NCI-H2171 treated with DMSO at 0.1 percent for 48 hours (cell line): ENCODE results near the gene PTPRCAP.

Source experiments
- DNase-seq: peaks from one replicate; lab custom pipeline; 2025; lab: John Stamatoyannopoulos, UW

Gene PTPRCAP

GRCh38 chr11:67423891-67424613, 13.4 kb downstream of the PTPRCAP start:
- no peak for DNase-seq

DNA sequence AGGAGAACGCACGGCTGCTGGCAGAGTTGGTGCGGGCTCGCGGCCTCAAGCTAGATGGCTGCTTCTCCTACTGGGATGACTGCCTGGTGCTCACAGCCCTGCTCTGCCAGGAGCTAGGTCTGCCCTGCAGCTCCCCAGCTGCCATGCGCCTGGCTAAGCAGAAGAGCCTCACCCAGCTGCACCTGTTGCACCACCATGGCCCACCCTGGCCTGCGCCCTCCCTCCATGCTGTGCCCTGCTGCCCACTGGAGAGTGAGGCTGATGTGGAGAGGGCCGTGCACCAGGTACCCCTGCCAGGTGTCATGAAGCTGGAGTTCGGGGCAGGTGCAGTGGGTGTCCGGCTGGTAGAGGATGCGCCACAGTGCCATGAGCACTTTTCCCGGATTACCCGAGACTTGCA, 14.0 kb downstream of the PTPRCAP start:
- DNase-seq = no peak

- no peak for DNase-seq
Observed at GRCh38 chr11:67422891-67423290, 14.6 kb downstream of the PTPRCAP start.

DNA sequence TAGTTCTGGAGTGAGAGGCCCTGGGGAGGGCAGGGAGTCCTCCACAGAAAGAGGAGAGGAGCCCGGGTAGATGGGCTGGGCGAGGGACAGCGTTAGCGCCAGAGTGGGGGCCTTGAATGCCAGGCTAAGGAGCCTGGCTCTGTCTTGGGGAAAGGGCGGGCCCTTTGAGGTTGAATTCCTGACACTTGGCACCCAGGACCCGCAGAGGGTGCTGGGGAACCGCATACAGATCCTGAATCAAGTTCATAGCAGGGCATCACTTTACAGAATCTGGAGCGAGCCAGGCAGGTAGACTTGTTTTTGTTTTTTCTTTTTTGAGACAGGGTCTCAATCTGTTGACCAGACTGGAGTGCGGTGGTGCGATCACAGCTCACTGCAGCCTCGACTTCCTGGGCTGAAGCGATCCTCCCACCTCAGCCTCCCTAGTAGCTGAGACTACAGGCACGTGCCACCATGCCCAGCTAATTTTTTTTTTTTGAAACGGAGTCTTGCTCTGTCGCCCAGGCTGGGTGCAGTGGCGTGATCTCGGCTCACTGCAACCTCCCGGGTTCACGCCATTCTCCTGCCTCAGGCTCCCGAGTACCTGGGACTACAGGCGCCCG, 16.0 kb downstream of the PTPRCAP start:
- DNase-seq = no peak

DNA sequence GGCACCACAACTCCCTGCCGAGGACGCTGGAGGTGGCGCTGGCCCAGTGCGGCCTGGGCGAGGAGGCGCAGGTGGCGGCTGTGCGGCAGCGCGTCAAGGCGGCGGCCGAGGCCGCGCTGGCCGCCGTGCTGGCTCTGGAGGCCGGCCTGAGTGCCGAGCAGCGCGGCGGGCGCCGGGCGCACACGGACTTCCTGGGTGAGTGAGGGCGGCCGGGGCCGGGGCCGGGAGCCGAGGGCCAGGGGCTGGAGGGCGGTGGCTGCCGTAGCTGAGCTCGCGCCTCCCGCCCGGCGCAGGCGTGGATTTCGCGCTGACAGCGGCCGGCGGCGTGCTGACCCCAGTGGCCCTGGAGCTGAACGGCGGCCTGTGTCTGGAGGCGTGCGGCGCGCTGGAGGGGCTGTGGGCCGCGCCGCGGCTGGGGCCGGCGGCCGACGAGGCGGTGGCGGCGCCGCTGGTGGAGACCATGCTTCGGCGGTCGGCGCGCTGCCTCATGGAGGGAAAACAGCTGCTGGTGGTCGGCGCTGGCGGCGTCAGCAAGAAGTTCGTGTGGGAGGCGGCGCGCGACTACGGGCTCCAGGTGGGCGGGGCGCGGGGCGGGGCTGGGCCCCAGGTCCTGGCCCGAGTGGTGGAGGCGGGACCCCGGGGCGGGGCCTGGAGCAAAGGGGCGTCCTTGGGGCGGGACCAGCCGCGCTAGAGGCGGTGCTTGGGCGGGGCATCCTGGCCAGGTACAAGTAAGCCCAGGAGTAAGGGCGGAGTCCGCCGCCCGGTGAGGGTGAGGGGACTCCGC, 16.6 kb downstream of the PTPRCAP start:
- peak; percentile 92 for DNase-seq

DNA sequence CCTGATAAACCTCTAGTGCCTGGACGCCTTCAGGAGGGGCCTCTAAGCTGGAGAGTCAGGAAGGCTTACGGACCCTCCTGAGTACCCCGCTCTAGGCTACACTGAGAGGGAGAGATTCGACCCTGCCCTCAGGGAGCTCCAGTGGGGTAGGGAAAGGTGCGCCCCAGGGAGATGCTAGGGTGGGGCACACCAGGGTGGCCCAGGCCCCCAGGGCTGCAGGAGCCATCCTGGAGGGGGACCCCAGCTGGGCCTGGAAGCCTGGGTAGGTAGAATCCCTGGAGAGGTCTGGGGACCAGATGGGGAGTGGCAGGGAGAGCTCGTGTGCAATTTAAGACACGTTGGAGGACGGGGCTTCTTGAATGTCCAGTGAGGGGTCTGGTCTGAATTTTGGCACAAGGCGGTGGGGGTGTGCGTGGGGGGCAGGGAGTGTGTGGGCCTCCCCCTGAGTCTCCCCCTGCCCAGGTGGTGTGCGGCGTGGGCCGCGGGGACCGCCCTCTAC, 17.3 kb downstream of the PTPRCAP start:
- peak; percentile 32 for DNase-seq

DNA sequence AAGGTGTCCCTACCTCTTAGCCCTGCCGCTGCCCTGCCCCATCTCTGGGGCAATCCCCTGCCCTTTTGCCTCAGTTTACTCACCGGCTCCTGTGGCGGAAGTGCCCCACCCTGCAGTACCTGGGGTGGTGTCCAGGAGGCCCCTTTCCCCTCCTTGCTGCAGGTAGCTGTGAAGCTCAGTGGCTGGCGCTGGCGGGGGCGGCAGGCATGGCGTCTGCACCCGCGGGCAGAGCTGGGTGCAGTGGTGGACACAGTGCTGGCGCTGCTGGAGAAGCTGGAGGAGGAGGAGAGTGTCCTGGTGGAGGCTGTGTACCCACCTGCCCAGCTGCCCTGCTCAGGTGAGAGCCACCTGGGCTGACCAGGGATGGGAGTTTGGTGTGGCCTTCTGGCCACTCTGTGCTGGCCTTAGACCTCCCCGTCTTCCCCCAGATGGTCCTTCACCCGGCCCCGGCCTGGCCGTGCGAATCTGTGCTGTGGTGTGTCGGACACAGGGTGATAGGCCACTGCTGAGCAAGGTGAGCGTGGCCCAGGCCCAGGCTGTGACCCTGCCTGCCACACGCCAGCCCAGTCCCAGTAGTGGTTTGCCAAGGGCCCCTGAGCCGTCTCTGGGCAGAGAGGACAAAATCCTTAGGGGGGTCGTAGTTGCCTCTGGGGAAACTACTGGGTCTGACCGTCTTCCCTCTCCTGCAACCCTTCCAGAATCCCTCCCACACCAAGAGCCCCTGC, 18.0 kb downstream of the PTPRCAP start:
- no peak for DNase-seq

GRCh38 chr11:67418476-67419281, 18.8 kb downstream of the PTPRCAP start:
- DNase-seq = no peak

- DNase-seq = no peak
Observed at GRCh38 chr11:67417425-67417824, 20.1 kb downstream of the PTPRCAP start.

- no peak for DNase-seq
Observed at GRCh38 chr11:67416416-67417335, 20.8 kb downstream of the PTPRCAP start.

DNA sequence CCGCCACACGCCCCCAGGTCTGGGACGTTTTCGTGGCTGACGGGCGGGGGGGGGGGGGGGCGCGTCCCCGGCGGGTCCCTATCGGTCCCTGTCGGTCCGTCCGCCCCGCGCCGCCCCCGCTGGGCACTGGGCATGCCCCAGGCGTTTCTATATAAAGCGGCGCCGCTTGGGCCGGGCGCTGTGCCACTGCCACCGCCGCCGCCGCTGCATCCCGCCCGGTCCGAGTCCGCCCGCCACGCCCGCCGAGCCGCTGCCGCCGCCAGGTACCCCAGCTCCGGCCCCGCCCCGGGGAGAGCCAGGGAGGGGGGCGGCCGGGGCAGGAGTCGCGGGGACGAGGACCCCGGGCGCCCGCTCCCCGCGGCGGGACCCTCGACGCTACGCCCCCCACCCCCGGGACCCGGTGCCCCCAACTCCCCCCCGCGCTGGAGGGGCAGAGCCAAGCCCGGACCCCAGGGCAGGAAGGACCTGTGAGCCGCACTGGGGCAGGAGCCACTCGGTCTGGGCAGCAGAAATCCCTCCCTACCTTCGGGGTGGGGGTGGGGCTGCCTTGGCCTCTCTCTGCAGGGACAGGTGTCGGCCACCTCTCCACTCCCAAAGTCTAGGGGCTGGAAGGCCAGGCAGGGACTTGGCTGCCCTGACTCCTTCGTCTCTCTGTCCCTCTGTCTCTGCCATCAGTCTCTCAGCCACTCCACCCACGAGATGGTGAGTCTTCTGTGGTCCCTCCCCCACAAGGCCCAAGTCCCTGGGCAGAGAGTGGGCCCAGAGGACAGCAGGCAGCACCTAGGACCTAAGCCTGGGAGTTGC, 21.8 kb downstream of the PTPRCAP start, which contains the start of gene CARNS1:
Gene CARNS1 (plus strand): TSS at position 178 of the 804 bp plus-strand sequence. CDS start 522 bp downstream, at position 700.
- no peak for DNase-seq

DNA sequence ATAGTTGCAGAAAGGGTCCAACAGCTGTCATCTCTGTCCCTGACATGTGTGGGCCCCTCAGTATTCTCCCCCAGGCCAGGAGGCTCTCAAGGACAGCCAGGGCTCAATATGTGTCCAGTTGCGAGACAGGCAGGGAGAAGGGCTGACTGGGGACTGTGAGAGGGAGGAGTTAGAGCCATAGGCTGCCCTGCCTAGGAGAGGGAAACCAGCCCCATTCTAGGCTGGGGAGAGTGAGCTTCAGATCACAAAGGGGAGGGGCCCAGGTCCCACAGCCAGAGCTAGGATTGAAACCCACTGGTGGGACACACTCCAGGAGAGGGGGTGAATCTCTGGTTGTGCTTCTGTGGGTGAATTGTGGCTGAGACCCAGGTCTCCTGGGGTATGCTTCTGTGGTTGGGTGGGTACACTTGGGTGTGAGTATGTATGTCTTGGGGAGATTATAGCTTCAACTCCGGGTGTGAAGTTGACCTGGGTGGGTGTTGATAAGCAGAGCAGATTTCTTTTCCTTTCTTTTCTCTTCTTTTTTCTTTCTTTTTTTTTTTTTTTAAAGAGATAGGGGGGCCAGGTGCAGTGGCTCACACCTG, 24.1 kb downstream of the PTPRCAP start:
- DNase-seq = no peak

GRCh38 chr11:67412495-67413179, 24.8 kb downstream of the PTPRCAP start:
- DNase-seq = no peak

- no peak for DNase-seq
Observed at GRCh38 chr11:67411785-67412152, 25.7 kb downstream of the PTPRCAP start.

GRCh38 chr11:67410984-67411784, 26.3 kb downstream of the PTPRCAP start:
- DNase-seq = no peak

DNA sequence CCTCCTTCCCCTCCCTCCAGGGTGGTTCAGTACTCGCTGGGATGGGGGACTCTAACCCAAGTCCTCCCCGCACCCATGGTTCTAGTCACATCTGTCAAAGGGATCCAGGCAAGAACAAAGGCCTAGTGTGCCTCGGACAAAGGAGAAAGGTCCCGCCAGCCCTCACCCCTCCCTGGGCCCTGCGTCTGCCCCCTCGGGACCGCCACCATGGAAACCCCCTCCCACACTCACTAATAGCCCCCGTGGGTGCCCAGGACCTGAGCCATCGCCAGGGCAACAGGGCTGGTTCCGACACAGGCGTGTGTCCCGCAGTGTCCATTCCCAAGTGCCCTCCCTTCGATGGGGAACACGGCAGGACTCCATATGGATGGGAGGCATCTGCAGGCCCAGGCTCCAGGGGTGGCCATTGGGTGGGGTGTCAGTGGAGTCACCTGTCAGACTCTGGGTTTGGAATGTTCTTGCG, 27.1 kb downstream of the PTPRCAP start:
- DNase-seq = no peak

GRCh38 chr11:67409781-67410368, 27.6 kb downstream of the PTPRCAP start:
- no peak for DNase-seq
